ENCODE measurements around the gene C12orf42.

Gene C12orf42

DNA sequence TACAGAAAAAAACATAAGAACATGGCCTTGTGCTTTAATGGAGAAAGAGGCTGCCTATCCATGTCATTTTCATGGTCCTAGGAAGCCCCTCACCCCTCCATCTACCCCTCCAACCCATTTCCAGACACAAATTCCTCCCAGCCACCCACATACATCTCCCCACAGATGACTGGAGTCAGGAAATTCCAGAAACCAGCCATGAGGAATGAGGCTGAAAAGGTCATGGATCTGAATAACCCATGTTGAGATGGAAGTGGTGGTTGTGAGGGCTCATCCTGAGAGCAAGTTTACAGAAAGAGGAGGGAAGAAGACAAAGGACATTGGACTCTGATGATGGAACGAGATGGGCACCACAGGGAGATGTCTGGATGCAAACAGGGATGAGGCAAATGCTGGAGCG lies 23.9 kb upstream of the C12orf42 start:
- Histone ChIP-seq H3K9ac (ENCODE audit: low read depth in 1 of 2, low read length in 2 of 2) (no peak overlapping the region), H3K9me3 (ENCODE audit: control insufficient read depth in 2 of 2, low read length in 2 of 2) (no peaks in the 10 kb centered on the region), H3K4me1 (ENCODE audit: control insufficient read depth in 2 of 2, insufficient read depth in 2 of 2, low read length in 2 of 2) (no peaks in the 10 kb centered on the region), H3K36me3 (ENCODE audit: control insufficient read depth in 2 of 2, insufficient read depth in 2 of 2, low read length in 2 of 2) (no peaks in the 10 kb centered on the region), H3K4me3 (ENCODE audit: low read length in 2 of 2) (no peak overlapping the region), H3K27me3 (ENCODE audit: control insufficient read depth in 2 of 2, insufficient read depth in 2 of 2, low read length in 2 of 2) (no peaks in the 10 kb centered on the region), H3K27ac (ENCODE audit: low read depth in 2 of 2, low read length in 2 of 2) (no peak overlapping the region)

DNA sequence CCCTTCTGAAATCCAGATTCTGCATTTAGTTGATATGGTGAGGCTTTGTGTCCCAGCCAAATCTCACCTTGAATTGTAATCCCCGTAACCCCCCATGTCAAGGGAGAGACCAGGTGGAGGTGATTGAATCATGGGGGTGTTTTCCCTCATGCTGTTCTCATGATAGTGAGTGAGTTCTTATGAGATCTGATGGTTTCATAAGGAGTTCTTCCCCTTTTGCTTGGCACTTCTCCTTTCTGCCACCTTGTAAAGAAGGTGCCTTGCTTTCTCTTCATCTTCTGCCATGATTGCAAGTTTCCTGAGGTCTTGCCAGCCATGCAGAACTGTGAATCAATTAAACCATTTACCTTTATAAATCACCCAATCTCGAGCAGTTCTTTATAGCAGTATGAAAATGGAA lies 23.1 kb upstream of the C12orf42 start:
- no peak overlapping the region for H3K27ac ChIP-seq (ENCODE audit: low read depth in 2 of 2, low read length in 2 of 2)
- H3K4me1 ChIP-seq (ENCODE audit: control insufficient read depth in 2 of 2, insufficient read depth in 2 of 2, low read length in 2 of 2), result no peaks in the 10 kb centered on the region
- no peak overlapping the region for H3K4me3 ChIP-seq (ENCODE audit: low read length in 2 of 2)
- no peak overlapping the region for H3K9ac ChIP-seq (ENCODE audit: low read depth in 1 of 2, low read length in 2 of 2)
- H3K36me3 ChIP-seq (ENCODE audit: control insufficient read depth in 2 of 2, insufficient read depth in 2 of 2, low read length in 2 of 2), result no peaks in the 10 kb centered on the region
- no peaks in the 10 kb centered on the region for H3K9me3 ChIP-seq (ENCODE audit: control insufficient read depth in 2 of 2, low read length in 2 of 2)
- H3K27me3 ChIP-seq (ENCODE audit: control insufficient read depth in 2 of 2, insufficient read depth in 2 of 2, low read length in 2 of 2), result no peaks in the 10 kb centered on the region

DNA sequence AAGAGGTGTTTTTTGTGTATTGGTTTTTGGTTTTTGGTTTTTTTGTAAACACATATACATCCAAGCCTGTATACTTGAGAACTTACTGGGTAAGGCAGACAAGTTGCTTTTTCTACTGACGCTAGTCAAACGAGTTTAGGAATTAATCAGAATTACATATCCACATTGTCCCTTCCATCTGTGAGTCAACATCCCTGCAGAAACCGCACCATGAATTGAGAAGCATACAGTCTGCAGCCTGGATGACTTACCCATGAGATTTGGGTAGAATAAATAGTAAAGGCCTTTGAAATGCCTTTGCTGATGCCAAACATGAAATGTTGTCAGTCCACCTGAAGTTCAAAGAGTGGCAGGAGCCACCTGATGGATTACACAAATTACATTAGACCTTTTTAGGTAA lies 21.4 kb upstream of the C12orf42 start:
- no peak overlapping the region for H3K27ac ChIP-seq (ENCODE audit: low read depth in 2 of 2, low read length in 2 of 2)
- no peaks in the 10 kb centered on the region for H3K4me1 ChIP-seq (ENCODE audit: control insufficient read depth in 2 of 2, insufficient read depth in 2 of 2, low read length in 2 of 2)
- H3K27me3 ChIP-seq (ENCODE audit: control insufficient read depth in 2 of 2, insufficient read depth in 2 of 2, low read length in 2 of 2), result no peaks in the 10 kb centered on the region
- no peak overlapping the region for H3K4me3 ChIP-seq (ENCODE audit: low read length in 2 of 2)
- no peak overlapping the region for H3K9ac ChIP-seq (ENCODE audit: low read depth in 1 of 2, low read length in 2 of 2)
- H3K9me3 ChIP-seq (ENCODE audit: control insufficient read depth in 2 of 2, low read length in 2 of 2), result no peaks in the 10 kb centered on the region
- no peaks in the 10 kb centered on the region for H3K36me3 ChIP-seq (ENCODE audit: control insufficient read depth in 2 of 2, insufficient read depth in 2 of 2, low read length in 2 of 2)

DNA sequence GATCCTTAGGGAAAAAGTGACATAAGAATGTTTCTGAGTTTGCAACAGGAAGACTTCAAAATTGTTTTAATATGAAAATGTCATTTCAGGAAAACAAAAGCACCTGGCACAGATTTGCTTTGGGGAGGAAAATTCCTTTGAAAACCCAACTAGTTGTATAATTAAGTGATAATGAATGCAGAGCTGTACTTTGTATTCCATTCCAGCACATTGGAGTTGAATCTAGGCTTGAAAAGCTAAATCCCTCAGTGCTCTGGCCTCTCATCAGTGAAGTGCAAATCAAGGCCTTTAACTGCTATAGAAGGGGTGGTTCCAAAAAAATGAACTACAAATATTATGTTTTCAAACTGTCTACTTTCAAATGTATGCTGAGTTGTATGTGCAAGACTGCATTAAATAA lies 19.6 kb upstream of the C12orf42 start:
- Histone ChIP-seq H3K27me3 (ENCODE audit: control insufficient read depth in 2 of 2, insufficient read depth in 2 of 2, low read length in 2 of 2) (no peaks in the 10 kb centered on the region), H3K36me3 (ENCODE audit: control insufficient read depth in 2 of 2, insufficient read depth in 2 of 2, low read length in 2 of 2) (no peaks in the 10 kb centered on the region), H3K9ac (ENCODE audit: low read depth in 1 of 2, low read length in 2 of 2) (no peak overlapping the region), H3K4me1 (ENCODE audit: control insufficient read depth in 2 of 2, insufficient read depth in 2 of 2, low read length in 2 of 2) (no peaks in the 10 kb centered on the region), H3K9me3 (ENCODE audit: control insufficient read depth in 2 of 2, low read length in 2 of 2) (no peaks in the 10 kb centered on the region), H3K27ac (ENCODE audit: low read depth in 2 of 2, low read length in 2 of 2) (no peak overlapping the region), H3K4me3 (ENCODE audit: low read length in 2 of 2) (no peak overlapping the region)

GRCh38 chr12:103513875-103514274 lies 18.1 kb upstream of the C12orf42 start:
- no peaks in the 10 kb centered on the region for H3K4me1 ChIP-seq (ENCODE audit: control insufficient read depth in 2 of 2, insufficient read depth in 2 of 2, low read length in 2 of 2)
- no peaks in the 10 kb centered on the region for H3K9me3 ChIP-seq (ENCODE audit: control insufficient read depth in 2 of 2, low read length in 2 of 2)
- no peak overlapping the region for H3K4me3 ChIP-seq (ENCODE audit: low read length in 2 of 2)
- H3K27ac ChIP-seq (ENCODE audit: low read depth in 2 of 2, low read length in 2 of 2), result no peak overlapping the region
- no peak overlapping the region for H3K9ac ChIP-seq (ENCODE audit: low read depth in 1 of 2, low read length in 2 of 2)
- H3K27me3 ChIP-seq (ENCODE audit: control insufficient read depth in 2 of 2, insufficient read depth in 2 of 2, low read length in 2 of 2), result no peaks in the 10 kb centered on the region
- H3K36me3 ChIP-seq (ENCODE audit: control insufficient read depth in 2 of 2, insufficient read depth in 2 of 2, low read length in 2 of 2), result no peaks in the 10 kb centered on the region

GRCh38 chr12:103505371-103506236 lies 9.8 kb upstream of the C12orf42 start:
- Histone ChIP-seq H3K36me3 (ENCODE audit: control insufficient read depth in 2 of 2, insufficient read depth in 2 of 2, low read length in 2 of 2) (no peaks in the 10 kb centered on the region), H3K9ac (ENCODE audit: low read depth in 1 of 2, low read length in 2 of 2) (no peak overlapping the region), H3K27ac (ENCODE audit: low read depth in 2 of 2, low read length in 2 of 2) (no peak overlapping the region), H3K9me3 (ENCODE audit: control insufficient read depth in 2 of 2, low read length in 2 of 2) (no peaks in the 10 kb centered on the region), H3K27me3 (ENCODE audit: control insufficient read depth in 2 of 2, insufficient read depth in 2 of 2, low read length in 2 of 2) (no peaks in the 10 kb centered on the region), H3K4me1 (ENCODE audit: control insufficient read depth in 2 of 2, insufficient read depth in 2 of 2, low read length in 2 of 2) (no peaks in the 10 kb centered on the region), H3K4me3 (ENCODE audit: low read length in 2 of 2) (no peak overlapping the region)

DNA sequence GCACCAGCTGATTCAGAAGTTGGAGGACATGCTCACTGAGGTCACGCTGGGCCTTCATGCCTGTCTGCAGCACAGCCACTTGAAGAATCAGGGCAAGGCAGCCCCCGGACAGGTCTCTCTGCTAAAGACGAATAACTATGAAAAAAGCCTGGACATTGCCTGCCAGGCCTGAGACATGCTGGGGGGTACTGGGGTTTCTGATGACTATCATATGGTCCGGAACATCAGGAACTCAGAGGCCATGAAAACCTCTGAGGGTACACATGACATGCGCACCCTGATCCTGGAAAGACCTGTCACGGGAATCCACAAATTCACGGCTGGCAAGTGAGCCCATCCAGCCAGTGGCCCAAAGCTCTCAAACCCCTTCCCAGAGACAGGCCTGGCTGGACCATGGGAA lies 8.8 kb upstream of the C12orf42 start:
- Histone ChIP-seq H3K4me3 (ENCODE audit: low read length in 2 of 2) (no peak overlapping the region), H3K27me3 (ENCODE audit: control insufficient read depth in 2 of 2, insufficient read depth in 2 of 2, low read length in 2 of 2) (no peaks in the 10 kb centered on the region), H3K4me1 (ENCODE audit: control insufficient read depth in 2 of 2, insufficient read depth in 2 of 2, low read length in 2 of 2) (no peaks in the 10 kb centered on the region), H3K27ac (ENCODE audit: low read depth in 2 of 2, low read length in 2 of 2) (no peak overlapping the region), H3K9ac (ENCODE audit: low read depth in 1 of 2, low read length in 2 of 2) (no peak overlapping the region), H3K36me3 (ENCODE audit: control insufficient read depth in 2 of 2, insufficient read depth in 2 of 2, low read length in 2 of 2) (no peaks in the 10 kb centered on the region), H3K9me3 (ENCODE audit: control insufficient read depth in 2 of 2, low read length in 2 of 2) (no peaks in the 10 kb centered on the region)

DNA sequence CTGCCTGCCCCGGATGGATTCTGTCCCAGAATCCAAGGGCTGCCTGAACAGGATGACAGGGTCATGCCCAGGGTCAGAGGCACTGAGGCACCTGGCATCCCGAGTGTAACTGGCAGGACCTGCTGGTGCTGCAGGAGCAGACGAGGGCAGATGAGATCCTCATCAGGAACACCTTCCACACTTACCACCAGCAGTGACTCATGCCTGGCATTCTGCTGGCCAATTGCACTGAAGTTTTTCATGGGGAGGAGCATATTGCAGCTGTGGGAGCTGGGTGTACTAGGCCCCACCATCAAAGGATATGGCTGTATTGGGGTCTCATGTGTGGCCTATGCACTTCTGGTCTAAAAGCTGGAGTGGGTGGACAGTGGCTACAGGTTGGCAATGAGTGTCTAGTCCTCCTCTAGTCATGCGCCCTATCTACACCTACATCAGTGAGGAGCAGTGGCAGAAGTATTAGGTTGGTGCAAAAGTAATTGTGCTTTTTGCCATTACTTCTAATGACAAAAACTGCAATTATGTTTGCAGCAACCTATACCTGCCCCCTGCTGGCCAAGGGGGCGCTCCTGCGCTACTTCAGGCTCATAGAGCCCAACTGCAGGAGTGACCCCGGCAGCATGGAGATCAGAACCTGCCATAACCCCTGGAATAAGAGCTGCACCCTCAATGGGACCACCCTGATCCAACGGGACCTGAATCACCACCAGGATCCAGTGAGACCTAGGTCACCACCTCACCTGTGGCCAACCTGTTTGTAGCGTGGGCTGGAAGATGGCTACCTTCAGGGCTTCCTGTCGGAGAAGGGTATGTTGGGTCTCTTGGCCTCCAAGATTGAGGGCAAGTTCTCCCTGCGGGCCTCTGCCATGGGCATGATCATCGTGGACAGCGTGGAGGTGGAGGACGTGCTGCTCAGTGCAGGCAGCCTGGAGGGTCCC lies 8.0 kb upstream of the C12orf42 start:
- H3K27me3 ChIP-seq (ENCODE audit: control insufficient read depth in 2 of 2, insufficient read depth in 2 of 2, low read length in 2 of 2), result no peaks in the 10 kb centered on the region
- no peaks in the 10 kb centered on the region for H3K4me1 ChIP-seq (ENCODE audit: control insufficient read depth in 2 of 2, insufficient read depth in 2 of 2, low read length in 2 of 2)
- H3K9me3 ChIP-seq (ENCODE audit: control insufficient read depth in 2 of 2, low read length in 2 of 2), result no peaks in the 10 kb centered on the region
- no peaks in the 10 kb centered on the region for H3K36me3 ChIP-seq (ENCODE audit: control insufficient read depth in 2 of 2, insufficient read depth in 2 of 2, low read length in 2 of 2)
- no peak overlapping the region for H3K9ac ChIP-seq (ENCODE audit: low read depth in 1 of 2, low read length in 2 of 2)
- H3K27ac ChIP-seq (ENCODE audit: low read depth in 2 of 2, low read length in 2 of 2), result no peak overlapping the region
- H3K4me3 ChIP-seq (ENCODE audit: low read length in 2 of 2), result no peak overlapping the region

DNA sequence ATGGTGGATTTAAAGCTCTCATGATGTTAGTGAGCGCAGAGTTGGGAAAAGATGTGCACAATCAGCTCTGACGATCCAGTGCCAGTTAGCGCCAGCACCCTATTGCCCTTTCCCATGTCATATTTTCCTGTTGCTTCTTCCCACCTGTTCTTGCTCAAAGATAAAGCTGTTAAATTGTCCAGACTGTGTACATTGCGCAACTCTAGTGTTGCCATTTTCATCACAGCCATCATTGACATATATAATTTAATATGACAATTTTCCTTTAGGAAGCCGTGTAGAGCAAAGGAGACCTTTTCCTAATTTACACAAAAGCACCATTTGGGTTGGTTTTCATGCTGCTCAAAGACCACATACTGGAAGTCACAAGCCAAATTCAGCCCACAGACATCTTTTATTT lies 5.7 kb upstream of the C12orf42 start:
- H3K4me3 ChIP-seq (ENCODE audit: low read length in 2 of 2), result no peak overlapping the region
- H3K36me3 ChIP-seq (ENCODE audit: control insufficient read depth in 2 of 2, insufficient read depth in 2 of 2, low read length in 2 of 2), result no peaks in the 10 kb centered on the region
- H3K4me1 ChIP-seq (ENCODE audit: control insufficient read depth in 2 of 2, insufficient read depth in 2 of 2, low read length in 2 of 2), result no peaks in the 10 kb centered on the region
- no peak overlapping the region for H3K27ac ChIP-seq (ENCODE audit: low read depth in 2 of 2, low read length in 2 of 2)
- no peaks in the 10 kb centered on the region for H3K27me3 ChIP-seq (ENCODE audit: control insufficient read depth in 2 of 2, insufficient read depth in 2 of 2, low read length in 2 of 2)
- H3K9me3 ChIP-seq (ENCODE audit: control insufficient read depth in 2 of 2, low read length in 2 of 2), result no peaks in the 10 kb centered on the region
- H3K9ac ChIP-seq (ENCODE audit: low read depth in 1 of 2, low read length in 2 of 2), result no peak overlapping the region

DNA sequence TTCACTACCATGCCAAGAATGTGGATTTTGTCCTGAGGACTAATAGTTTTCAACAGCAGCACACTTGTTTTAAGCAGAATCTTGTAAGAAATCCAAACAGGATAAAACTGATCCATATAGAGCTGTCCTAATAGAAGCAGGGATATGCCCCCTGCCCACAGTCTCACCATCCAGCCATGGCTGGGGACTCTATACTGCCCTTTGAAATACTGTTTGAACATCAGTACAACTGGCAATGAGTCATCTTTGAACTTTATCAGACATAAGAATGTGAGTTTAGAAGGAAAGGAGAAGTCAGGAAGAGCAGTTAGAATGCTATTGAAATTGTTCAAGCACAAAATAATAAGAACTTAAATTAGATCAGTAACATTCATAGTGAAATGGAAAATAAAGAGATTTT lies 3.8 kb upstream of the C12orf42 start:
- H3K36me3 ChIP-seq (ENCODE audit: control insufficient read depth in 2 of 2, insufficient read depth in 2 of 2, low read length in 2 of 2), result no peaks in the 10 kb centered on the region
- no peak overlapping the region for H3K4me3 ChIP-seq (ENCODE audit: low read length in 2 of 2)
- H3K27me3 ChIP-seq (ENCODE audit: control insufficient read depth in 2 of 2, insufficient read depth in 2 of 2, low read length in 2 of 2), result peaks cover 6 to 12% of the 10 kb centered on the region in 2 donors
- no peaks in the 10 kb centered on the region for H3K4me1 ChIP-seq (ENCODE audit: control insufficient read depth in 2 of 2, insufficient read depth in 2 of 2, low read length in 2 of 2)
- H3K9ac ChIP-seq (ENCODE audit: low read depth in 1 of 2, low read length in 2 of 2), result no peak overlapping the region
- no peak overlapping the region for H3K27ac ChIP-seq (ENCODE audit: low read depth in 2 of 2, low read length in 2 of 2)
- no peaks in the 10 kb centered on the region for H3K9me3 ChIP-seq (ENCODE audit: control insufficient read depth in 2 of 2, low read length in 2 of 2)
